HCT116 (cell line): ENCODE data around the gene SPATA16.

Experiments
- TF ChIP-seq, protein P1 (sequence below), 3 experiments: fragments of 200-600 bp in 1 of 3; sonication (generic) in 1 of 3; IDR thresholded peaks in 2 of 3; conservative IDR thresholded peaks in 1 of 3; 2 replicates each; pipeline ENCODE4 v1.5.1; 2012 to 2017; ENCODE audit warnings: low read depth in 2 of 3, low read length in 2 of 3, antibody characterized with exemption in 1 of 3, borderline replicate concordance in 1 of 3, control low read depth in 1 of 3, mild to moderate bottlenecking in 1 of 3, mixed read lengths in 1 of 3, mixed run types in 1 of 3, moderate library complexity in 1 of 3; ENCODE audit not compliant: insufficient read depth in 1 of 3
- TF ChIP-seq, protein P2 (sequence below): IDR thresholded peaks from 2 replicates; pipeline ENCODE4 v1.6.1; 2012; ENCODE audit warnings: low read depth

DNA sequence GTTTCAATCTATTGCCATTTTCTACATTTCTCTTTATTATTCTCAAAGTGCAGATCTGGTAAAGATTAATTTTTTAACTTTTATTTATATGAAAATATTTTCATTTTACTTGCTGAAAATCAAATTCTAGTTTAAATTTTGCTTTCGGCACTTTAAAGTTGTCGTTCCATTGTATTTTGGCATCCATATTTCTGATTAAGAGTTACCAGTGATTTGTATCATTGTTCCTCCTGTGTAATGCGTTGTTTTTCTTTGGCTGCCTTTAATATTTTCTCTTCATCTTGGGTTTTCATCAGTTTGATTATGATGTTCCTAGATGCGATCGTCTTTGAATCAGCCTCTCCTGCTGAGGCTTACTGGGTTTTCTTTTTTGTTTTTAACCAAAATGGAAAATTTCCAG, 97.3 kb downstream of the SPATA16 start:
- TF ChIP-seq, protein P1, sequence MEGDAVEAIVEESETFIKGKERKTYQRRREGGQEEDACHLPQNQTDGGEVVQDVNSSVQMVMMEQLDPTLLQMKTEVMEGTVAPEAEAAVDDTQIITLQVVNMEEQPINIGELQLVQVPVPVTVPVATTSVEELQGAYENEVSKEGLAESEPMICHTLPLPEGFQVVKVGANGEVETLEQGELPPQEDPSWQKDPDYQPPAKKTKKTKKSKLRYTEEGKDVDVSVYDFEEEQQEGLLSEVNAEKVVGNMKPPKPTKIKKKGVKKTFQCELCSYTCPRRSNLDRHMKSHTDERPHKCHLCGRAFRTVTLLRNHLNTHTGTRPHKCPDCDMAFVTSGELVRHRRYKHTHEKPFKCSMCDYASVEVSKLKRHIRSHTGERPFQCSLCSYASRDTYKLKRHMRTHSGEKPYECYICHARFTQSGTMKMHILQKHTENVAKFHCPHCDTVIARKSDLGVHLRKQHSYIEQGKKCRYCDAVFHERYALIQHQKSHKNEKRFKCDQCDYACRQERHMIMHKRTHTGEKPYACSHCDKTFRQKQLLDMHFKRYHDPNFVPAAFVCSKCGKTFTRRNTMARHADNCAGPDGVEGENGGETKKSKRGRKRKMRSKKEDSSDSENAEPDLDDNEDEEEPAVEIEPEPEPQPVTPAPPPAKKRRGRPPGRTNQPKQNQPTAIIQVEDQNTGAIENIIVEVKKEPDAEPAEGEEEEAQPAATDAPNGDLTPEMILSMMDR (IDR thresholded peaks at IDR 0.05 in 2 of 3, conservative IDR thresholded peaks at IDR 0.05 in 1 of 3; ENCODE audit: borderline replicate concordance in 1 of 3, insufficient read depth in 1 of 3, low read depth in 2 of 3, low read length in 2 of 3) = no peak
- TF ChIP-seq, protein P2, sequence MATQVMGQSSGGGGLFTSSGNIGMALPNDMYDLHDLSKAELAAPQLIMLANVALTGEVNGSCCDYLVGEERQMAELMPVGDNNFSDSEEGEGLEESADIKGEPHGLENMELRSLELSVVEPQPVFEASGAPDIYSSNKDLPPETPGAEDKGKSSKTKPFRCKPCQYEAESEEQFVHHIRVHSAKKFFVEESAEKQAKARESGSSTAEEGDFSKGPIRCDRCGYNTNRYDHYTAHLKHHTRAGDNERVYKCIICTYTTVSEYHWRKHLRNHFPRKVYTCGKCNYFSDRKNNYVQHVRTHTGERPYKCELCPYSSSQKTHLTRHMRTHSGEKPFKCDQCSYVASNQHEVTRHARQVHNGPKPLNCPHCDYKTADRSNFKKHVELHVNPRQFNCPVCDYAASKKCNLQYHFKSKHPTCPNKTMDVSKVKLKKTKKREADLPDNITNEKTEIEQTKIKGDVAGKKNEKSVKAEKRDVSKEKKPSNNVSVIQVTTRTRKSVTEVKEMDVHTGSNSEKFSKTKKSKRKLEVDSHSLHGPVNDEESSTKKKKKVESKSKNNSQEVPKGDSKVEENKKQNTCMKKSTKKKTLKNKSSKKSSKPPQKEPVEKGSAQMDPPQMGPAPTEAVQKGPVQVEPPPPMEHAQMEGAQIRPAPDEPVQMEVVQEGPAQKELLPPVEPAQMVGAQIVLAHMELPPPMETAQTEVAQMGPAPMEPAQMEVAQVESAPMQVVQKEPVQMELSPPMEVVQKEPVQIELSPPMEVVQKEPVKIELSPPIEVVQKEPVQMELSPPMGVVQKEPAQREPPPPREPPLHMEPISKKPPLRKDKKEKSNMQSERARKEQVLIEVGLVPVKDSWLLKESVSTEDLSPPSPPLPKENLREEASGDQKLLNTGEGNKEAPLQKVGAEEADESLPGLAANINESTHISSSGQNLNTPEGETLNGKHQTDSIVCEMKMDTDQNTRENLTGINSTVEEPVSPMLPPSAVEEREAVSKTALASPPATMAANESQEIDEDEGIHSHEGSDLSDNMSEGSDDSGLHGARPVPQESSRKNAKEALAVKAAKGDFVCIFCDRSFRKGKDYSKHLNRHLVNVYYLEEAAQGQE = no peak
